ENCODE results near the gene CA5A.
"Not testable (repeated sequence)": the region's sequence is repeated elsewhere in the genome, so short reads cannot be mapped to it uniquely, and the experiment has no call there.

CA5A gene

GRCh38 chr16:87888346-87888745 is 48.0 kb downstream of the CA5A start:
- DNase-seq = not testable (repeated sequence)

GRCh38 chr16:87887931-87888330 is 48.4 kb downstream of the CA5A start:
- DNase-seq = not testable (repeated sequence)

- DNase-seq = not testable (repeated sequence)
Observed at GRCh38 chr16:87885371-87885967, 50.9 kb downstream of the CA5A start.

GRCh38 chr16:87882436-87883019 is 53.8 kb downstream of the CA5A start:
- DNase-seq = no peak

DNA sequence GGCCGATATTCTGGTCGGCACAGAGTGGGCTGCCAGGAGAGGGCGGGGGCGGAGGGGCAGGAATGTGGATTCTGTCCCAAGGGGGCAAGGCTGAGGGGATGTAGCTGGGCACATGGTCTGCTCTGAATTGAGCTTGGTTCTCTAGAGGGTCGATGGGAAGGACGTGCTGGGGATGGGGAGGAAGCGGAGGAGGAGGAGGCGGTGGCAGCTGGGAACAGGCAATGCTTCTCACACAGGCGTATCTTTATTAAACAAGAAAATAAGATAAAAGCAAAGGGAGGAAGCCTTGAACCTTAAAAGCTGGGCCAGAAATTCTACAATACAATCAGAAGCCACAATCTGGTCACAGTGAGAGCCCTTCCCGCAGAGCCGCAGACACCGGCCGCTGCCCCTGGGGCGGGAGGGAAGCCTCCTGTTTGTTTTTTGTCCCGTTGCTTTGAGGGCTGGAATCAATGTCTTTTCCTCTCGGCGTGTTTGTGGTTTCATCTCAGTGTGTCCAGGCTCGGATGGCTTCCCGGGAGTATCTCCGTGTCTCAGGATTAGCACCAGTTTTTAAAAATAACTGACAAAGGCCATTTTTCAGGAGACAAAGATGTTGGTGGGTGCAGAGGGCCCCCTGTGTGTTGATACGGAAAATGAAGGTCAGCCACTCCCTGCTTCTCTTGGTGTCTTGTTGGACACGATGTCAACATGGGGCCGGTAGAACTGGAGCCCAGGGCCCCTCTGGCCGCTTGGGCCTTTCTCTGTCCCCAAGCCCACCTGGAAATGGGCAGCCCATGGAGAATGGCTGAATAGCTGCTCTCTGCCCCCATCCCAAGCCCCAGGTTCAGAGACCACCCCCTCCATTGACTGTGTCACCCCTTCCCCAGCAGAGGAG is 54.8 kb downstream of the CA5A start:
- DNase-seq = no peak

DNA sequence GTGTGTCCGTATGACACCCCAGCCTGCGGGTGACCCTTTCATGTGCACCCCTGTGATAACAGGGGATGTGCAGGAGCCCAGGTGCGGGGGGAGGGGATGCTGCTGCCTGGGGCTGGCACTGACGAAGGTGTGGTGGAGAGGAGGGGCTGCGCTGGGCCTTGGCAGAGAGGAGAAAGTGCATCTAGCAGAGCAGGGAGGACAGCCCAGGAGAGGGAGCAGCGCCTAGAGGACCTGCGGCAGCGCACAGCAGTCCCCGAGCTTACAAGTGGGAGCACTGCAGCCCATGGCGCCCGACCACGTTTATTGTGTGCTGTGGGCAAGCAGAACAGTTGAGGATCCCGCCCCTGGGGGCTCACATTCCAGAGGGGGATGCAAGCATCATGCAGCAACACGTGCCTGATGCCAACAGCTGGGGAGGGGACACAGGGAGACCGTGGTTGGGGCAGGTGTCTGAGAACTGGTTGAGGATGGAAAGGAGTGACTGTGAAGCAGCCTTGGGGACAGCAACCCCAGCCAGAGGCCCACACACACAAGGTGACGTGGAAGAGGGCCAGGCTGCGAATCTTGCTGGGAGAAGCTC is 56.1 kb downstream of the CA5A start:
- no peak for DNase-seq

DNA sequence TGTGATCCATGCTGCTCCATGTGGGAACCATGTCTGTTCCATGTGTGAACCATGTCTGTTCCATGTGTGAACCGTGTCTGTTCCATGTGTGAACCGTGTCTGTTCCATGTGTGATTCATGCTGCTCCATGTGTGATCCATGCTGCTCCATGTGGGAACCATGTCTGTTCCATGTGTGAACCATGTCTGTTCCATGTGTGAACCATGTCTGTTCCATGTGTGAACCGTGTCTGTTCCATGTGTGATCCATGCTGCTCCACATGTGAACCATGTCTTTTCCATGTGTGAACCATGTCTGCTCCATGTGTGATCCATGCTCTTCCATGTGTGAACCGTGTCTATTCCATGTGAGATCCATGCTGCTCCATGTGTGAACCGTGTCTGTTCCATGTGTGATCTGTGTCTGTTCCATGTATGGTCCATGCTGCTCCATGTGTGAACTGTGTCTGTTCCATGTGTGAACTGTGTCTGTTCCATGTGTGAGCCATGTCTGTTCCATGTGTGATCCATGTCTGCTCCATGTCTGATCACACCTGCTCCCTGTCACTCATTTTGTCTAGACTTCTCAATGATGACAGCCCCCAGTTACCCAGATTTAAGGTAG is 56.8 kb downstream of the CA5A start:
- not testable (repeated sequence) for DNase-seq

GRCh38 chr16:87878704-87879103 is 57.6 kb downstream of the CA5A start:
- DNase-seq = no peak

DNA sequence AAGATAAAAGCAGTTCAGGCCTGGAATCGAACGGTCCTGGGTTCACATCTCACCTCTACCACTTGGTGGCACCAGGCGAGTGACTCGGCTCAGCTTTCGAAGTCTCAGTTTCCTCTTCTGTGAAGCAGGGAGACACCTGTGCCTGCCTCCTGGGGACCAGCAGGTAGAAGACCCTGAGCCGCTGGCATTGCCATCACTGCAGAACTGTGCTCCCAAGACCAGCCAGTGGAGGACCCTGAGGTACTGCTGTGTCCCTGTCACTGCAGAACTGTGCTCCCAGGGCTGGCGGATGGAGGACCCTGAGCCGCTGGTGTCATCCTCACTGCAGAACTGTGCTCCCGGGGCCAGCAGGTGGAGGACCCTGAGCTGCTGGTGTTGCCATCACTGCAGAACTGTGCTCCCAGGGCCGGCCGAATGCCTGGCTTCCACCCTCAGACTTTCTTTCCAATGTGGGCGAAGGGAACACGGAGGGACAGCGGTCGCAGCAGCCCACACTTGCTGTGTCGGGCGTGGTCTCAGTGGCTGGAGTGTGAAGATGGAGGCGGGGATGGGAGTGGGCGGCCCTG is 58.3 kb downstream of the CA5A start:
- DNase-seq = no peak

DNA sequence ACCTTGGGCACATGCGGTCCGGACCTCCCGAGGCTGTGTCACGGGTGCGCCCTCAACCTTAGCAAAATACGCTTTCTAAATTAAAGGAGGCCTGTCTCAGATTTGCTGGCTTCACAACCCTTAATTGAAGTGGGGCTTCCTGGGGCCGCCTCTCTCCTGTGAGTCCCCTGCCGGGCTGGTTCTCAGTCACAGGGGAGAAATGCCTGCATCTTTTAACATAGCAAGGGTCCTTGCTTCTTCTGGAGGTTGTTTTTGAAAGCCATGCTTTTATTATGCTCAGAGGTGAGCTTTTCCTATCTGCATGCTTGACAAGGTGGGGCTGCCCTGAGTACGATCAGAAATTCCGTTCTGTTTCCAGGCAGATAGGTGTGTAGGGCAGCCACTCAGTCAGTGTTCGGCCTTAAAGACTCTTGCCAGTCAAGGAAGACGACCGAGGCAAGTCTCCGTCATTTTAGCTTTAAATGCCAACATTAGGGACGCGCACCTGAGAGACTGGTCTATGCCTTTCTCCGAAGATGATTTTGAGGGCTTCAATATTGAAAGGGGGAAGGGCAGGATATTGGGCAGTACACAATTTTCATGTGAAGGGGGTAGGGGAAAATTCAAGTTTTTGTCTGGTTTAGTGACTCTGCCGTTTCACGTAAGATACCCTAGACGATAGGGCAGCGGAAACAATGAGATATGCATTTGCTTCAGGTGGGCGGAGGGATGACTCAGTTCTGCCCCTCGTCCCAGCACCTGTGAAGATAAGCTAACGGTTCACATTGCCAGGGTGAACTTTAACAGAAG is 61.5 kb downstream of the CA5A start:
- no peak for DNase-seq

DNA sequence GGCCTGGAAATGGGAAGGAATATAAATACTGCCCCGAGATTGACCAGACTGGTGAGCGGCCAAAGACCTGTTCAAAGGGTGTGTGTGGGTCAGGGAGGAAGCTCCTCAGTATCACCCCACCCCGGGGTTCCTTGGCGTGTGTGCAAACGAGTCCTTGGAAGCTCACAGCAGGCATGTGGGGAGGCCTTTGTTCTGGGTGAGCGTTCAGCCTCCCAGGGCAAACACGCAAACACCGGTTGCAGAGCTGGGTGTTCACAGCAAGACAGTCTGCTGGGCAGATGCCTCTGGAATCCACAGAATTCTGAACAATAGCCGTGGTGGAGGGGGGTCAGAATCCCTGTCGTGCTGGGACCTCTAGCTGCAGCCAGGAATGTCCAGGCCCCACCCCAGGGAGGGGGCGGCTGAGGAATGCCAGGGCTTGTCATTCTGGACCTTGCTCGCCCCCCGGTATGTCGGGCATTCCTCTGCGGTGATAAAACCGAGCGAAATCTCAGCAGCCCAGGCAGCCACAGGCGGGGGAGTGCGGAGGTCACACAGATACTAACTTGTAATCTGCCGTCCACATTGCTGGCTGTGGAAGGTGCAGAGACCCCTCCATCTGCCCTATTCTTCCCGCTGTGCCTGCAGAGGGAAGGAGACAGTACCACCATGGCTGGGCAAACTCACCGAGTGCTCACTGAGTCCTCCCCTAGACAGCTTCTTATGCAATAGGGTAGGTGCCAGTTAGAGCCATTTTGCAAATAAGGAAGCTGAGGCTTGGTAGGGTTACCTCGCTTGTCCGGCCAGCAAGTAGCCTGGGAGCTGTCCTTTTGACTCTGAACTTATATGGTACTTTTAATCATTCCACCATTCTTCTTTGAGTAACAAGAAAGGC is 65.7 kb downstream of the CA5A start:
- not testable (repeated sequence) for DNase-seq

GRCh38 chr16:87869879-87870417 is 66.4 kb downstream of the CA5A start:
- DNase-seq = not testable (repeated sequence)

- DNase-seq = peak; percentile 32
Observed at GRCh38 chr16:87869061-87869878, 67.1 kb downstream of the CA5A start, which contains the start of gene SLC7A5. Gene SLC7A5, minus strand, starts transcription at chr16:87869507. Its CDS starts 85 bp downstream, at chr16:87869422.

GRCh38 chr16:87868254-87869029 is 67.9 kb downstream of the CA5A start:
- not testable (repeated sequence) for DNase-seq

- not testable (repeated sequence) for DNase-seq
Observed at GRCh38 chr16:87865902-87866555, 70.3 kb downstream of the CA5A start.

DNA sequence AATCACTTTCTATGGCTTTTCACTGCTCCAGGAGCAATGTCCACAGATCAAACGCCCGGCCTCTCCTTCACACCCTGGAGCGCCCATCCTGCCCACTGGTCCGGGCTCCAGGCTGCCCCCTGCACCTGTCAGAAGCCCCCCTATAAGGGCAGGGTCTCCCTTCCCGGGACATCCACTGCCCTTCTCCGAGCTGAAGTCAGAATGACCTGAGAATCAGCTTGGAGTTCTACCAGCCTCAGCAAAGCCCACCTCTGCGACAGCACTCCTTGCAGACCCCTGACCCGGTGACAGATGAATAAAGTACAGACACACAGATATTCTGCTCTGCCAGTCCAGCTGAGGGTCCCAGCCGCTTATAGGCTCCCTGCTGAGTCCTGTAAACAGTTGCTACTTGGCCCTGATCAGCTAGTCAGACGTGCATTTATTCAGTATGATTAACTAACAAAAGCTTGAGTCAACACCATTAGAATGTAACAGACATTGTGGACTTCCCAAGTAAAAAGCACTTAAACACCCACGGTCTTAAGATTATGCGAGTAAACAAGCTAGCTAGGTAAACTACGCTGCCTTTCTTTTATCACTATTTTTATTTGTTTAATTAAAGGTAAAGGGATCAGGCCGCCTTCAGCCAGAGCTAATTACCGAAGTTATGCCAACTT is 71.9 kb downstream of the CA5A start:
- DNase-seq = no peak

- DNase-seq = not testable (repeated sequence)
Observed at GRCh38 chr16:87863327-87863635, 73.0 kb downstream of the CA5A start.
